Cardiac muscle cell (in vitro differentiated cells and primary cell): ENCODE results near the gene IMMP2L. TPM values are rescaled to one million over a fixed set of nuclear protein-coding genes. Genes with fewer than 3 reads are reported as not detected.
A peak's percentile ranks its signal among the peaks of the same experiment; 100 is the strongest.
"Not testable (repeated sequence)": the region's sequence is repeated elsewhere in the genome, so short reads cannot be mapped to it uniquely, and the experiment has no call there.

ENCODE experiments used
- DNase-seq, 2 donors: peaks; one replicate each; pipeline versions ENCODE4 v3.0.0 to v3.0.0-alpha.2; 2010 to 2017; ENCODE audit warnings: low read depth in 1 of 2, low spot score in 1 of 2
- H3K27ac ChIP-seq: fragments of 200-600 bp; sonication (generic); 2 replicates; pipeline ENCODE4 v1.5.1; 2016
- H3K27me3 ChIP-seq: fragments of 200-600 bp; sonication (generic); 2 replicates; pipeline ENCODE4 v1.6.0; 2016; ENCODE audit warnings: control low read depth
- H3K36me3 ChIP-seq: fragments of 200-600 bp; sonication (generic); 2 replicates; pipeline ENCODE4 v1.5.1; 2016; ENCODE audit warnings: control low read depth
- H3K4me1 ChIP-seq: fragments of 200-600 bp; sonication (generic); 2 replicates; pipeline ENCODE4 v1.8.1; 2017; ENCODE audit warnings: low read depth, mild to moderate bottlenecking, mixed run types
- H3K4me3 ChIP-seq: fragments of 200-600 bp; sonication (generic); 2 replicates; pipeline ENCODE4 v1.5.1; 2016; ENCODE audit warnings: mild to moderate bottlenecking
- H3K9me3 ChIP-seq: fragments of 200-600 bp; sonication (generic); 2 replicates; pipeline ENCODE4 v1.5.1; 2017; ENCODE audit warnings: low read depth, mild to moderate bottlenecking, control low read depth
- CTCF ChIP-seq: IDR thresholded peaks from 2 replicates; pipeline ENCODE4 v1.5.1; 2012; ENCODE audit warnings: low read depth, mild to moderate bottlenecking, low read length
- polyA plus RNA-seq: library from polyadenylated mRNA; unstranded; fragments of >200 nt; fragmentation: Nextera tagmentation; extraction: Ambion mirVana; gene quantifications from 2 replicates; pipeline ENCODE4 v1.2.1, GENCODE V29; 2016
- total RNA-seq: library from RNA; depleted of rRNA; stranded (reverse); fragments of >200 nt; gene quantifications from 2 replicates; pipeline ENCODE4 v1.2.3, GENCODE V29; 2016

The IMMP2L gene
- total and polyA plus RNA-seq, 2 experiments from 2014 or later: 6.0 to 11.9 TPM

GRCh38 chr7:111460695-111461094 lies 101.6 kb downstream of the IMMP2L start:
- no peak for TF ChIP-seq CTCF
- Histone ChIP-seq H3K9me3 (no peaks in the 10 kb centered on the region), H3K4me3 (no peak overlapping the region), H3K36me3 (no peaks in the 10 kb centered on the region), H3K27me3 (no peaks in the 10 kb centered on the region), H3K4me1 (peaks cover 2% of the 10 kb centered on the region), H3K27ac (no peak overlapping the region)
- DNase-seq: no peak

- TF ChIP-seq CTCF: no peak
- Histone ChIP-seq H3K36me3 (no peaks in the 10 kb centered on the region), H3K9me3 (no peaks in the 10 kb centered on the region), H3K27me3 (no peaks in the 10 kb centered on the region), H3K4me1 (peaks cover 2% of the 10 kb centered on the region), H3K4me3 (no peak overlapping the region), H3K27ac (no peak overlapping the region)
- peak in 1 of 2 donors; percentile 75 for DNase-seq
Observed at GRCh38 chr7:111459757-111460280, 102.5 kb downstream of the IMMP2L start.

GRCh38 chr7:111459065-111459756 lies 103.1 kb downstream of the IMMP2L start:
- TF ChIP-seq CTCF: no peak
- no peak overlapping the region for H3K4me3 ChIP-seq
- peak in 1 of 2 donors; percentile 4 for DNase-seq

GRCh38 chr7:111450705-111451104 lies 111.6 kb downstream of the IMMP2L start:
- not testable (repeated sequence) for H3K4me3 ChIP-seq, H3K27ac ChIP-seq, DNase-seq, H3K4me1 ChIP-seq, H3K36me3 ChIP-seq, H3K9me3 ChIP-seq, H3K27me3 ChIP-seq

More at GRCh38 chr7:111459065-111459756, 103.1 kb downstream of the IMMP2L start:
- H3K36me3 ChIP-seq: no peaks in the 10 kb centered on the region
- no peaks in the 10 kb centered on the region for H3K27me3 ChIP-seq
- H3K9me3 ChIP-seq: no peaks in the 10 kb centered on the region
- H3K4me1 ChIP-seq: peaks cover 2% of the 10 kb centered on the region
- no peak overlapping the region for H3K27ac ChIP-seq

- not testable (repeated sequence) for H3K36me3 ChIP-seq, H3K27ac ChIP-seq, DNase-seq, H3K27me3 ChIP-seq, H3K4me1 ChIP-seq, H3K4me3 ChIP-seq, H3K9me3 ChIP-seq
Observed at GRCh38 chr7:111447502-111447901, 114.8 kb downstream of the IMMP2L start.

- Histone ChIP-seq H3K9me3 (no peaks in the 10 kb centered on the region), H3K4me3 (no peak overlapping the region), H3K27me3 (no peaks in the 10 kb centered on the region), H3K27ac (no peak overlapping the region), H3K36me3 (no peaks in the 10 kb centered on the region), H3K4me1 (peaks cover 7% of the 10 kb centered on the region)
- DNase-seq: no peak
- no peak for TF ChIP-seq CTCF
Observed at GRCh38 chr7:111439977-111440376, 122.3 kb downstream of the IMMP2L start.
